Measurements from ENCODE around the gene ABCC1.

GRCh38 chr16:16037970-16038369 is 88.6 kb downstream of the ABCC1 start:
- TF ChIP-seq, protein P1, sequence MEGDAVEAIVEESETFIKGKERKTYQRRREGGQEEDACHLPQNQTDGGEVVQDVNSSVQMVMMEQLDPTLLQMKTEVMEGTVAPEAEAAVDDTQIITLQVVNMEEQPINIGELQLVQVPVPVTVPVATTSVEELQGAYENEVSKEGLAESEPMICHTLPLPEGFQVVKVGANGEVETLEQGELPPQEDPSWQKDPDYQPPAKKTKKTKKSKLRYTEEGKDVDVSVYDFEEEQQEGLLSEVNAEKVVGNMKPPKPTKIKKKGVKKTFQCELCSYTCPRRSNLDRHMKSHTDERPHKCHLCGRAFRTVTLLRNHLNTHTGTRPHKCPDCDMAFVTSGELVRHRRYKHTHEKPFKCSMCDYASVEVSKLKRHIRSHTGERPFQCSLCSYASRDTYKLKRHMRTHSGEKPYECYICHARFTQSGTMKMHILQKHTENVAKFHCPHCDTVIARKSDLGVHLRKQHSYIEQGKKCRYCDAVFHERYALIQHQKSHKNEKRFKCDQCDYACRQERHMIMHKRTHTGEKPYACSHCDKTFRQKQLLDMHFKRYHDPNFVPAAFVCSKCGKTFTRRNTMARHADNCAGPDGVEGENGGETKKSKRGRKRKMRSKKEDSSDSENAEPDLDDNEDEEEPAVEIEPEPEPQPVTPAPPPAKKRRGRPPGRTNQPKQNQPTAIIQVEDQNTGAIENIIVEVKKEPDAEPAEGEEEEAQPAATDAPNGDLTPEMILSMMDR (conservative IDR thresholded peaks at IDR 0.05; ENCODE audit: low read depth, low read length): no peak
- TF ChIP-seq EZH2 (IDR thresholded peaks at IDR 0.05; ENCODE audit: low read length, unreplicated experiment): no peak

Data from PC-3 (cell line).